ENCODE results near the gene ACKR2. TPM values are rescaled to one million over a fixed set of nuclear protein-coding genes. Genes with fewer than 3 reads are reported as not detected.
"Not testable (repeated sequence)": the region's sequence is repeated elsewhere in the genome, so short reads cannot be mapped to it uniquely, and the experiment has no call there.

The ACKR2 gene
- total RNA-seq, 1 experiment from 2014 or later, result 0.76 TPM

- Histone ChIP-seq H3K79me2 (ENCODE audit: insufficient read depth, low read length) (no peaks in the 10 kb centered on the region), H3K9ac (ENCODE audit: low read length) (peak overlapping the region; percentile 28; the same call in 1 of the 2 replicates), H3K4me1 (ENCODE audit: control insufficient read depth in 1 of 2, insufficient read depth in 2 of 2, low read length in 2 of 2) (peaks cover 0 to 13% of the 10 kb centered on the region in 2 experiments; a peak in 3 of 4 replicates), H3K4me2 (ENCODE audit: low read length) (peak overlapping the region; percentile 93), H3K9me2 (ENCODE audit: insufficient read depth) (no peaks in the 10 kb centered on the region), H4K20me1 (ENCODE audit: insufficient read depth) (no peaks in the 10 kb centered on the region), H2AFZ (ENCODE audit: low read depth, low read length, poor library complexity, severe bottlenecking) (peak overlapping the region; percentile 98), H3K9me3 (ENCODE audit: control insufficient read depth in 1 of 2, insufficient read depth in 1 of 2, low read depth in 1 of 2, low read length in 2 of 2) (no peaks in the 10 kb centered on the region), H3K4me3 (replicated peaks in 1 of 2; ENCODE audit: low read depth in 1 of 2, low read length in 2 of 2) (peak overlapping the region; percentile 42 to 53), H3K27me3 (ENCODE audit: insufficient read depth, low read length) (no peaks in the 10 kb centered on the region), H3K27ac (ENCODE audit: low read depth, low read length) (peak overlapping the region; percentile 30; the same call in 1 of the 2 replicates), H3K36me3 (ENCODE audit: control insufficient read depth in 1 of 2, insufficient read depth in 2 of 2, low read length in 2 of 2) (no peaks in the 10 kb centered on the region)
- peak; percentile 24 for TF ChIP-seq YY1 (IDR thresholded peaks at IDR 0.05; ENCODE audit: extremely low read depth, insufficient replicate concordance, low read depth, low read length)
- TF ChIP-seq, protein P1, sequence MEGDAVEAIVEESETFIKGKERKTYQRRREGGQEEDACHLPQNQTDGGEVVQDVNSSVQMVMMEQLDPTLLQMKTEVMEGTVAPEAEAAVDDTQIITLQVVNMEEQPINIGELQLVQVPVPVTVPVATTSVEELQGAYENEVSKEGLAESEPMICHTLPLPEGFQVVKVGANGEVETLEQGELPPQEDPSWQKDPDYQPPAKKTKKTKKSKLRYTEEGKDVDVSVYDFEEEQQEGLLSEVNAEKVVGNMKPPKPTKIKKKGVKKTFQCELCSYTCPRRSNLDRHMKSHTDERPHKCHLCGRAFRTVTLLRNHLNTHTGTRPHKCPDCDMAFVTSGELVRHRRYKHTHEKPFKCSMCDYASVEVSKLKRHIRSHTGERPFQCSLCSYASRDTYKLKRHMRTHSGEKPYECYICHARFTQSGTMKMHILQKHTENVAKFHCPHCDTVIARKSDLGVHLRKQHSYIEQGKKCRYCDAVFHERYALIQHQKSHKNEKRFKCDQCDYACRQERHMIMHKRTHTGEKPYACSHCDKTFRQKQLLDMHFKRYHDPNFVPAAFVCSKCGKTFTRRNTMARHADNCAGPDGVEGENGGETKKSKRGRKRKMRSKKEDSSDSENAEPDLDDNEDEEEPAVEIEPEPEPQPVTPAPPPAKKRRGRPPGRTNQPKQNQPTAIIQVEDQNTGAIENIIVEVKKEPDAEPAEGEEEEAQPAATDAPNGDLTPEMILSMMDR (IDR thresholded peaks at IDR 0.05 in 2 of 3, conservative IDR thresholded peaks at IDR 0.05 in 1 of 3; ENCODE audit: borderline replicate concordance in 1 of 3, insufficient read depth in 1 of 3, low read depth in 2 of 3, low read length in 2 of 3), result peak; percentile 74 to 86 (median 82)
- TF ChIP-seq POLR2AphosphoS5 (IDR thresholded peaks at IDR 0.05; ENCODE audit: low read depth, low read length), result peak; percentile 56
- peak; percentile 94 for TF ChIP-seq RAD21 (IDR thresholded peaks at IDR 0.05; ENCODE audit: low read depth)
- TF ChIP-seq CBX3 (IDR thresholded peaks at IDR 0.05; ENCODE audit: low read depth), result no peak
- RAD21 ChIA-PET (ENCODE audit: low non-redundant PET in 1 of 2, low total read pairs in 2 of 2, uncharacterized antibody in 2 of 2, unreplicated experiment in 2 of 2), result interaction anchor here in 1 of 2 experiments (0.6 kb wide), 1 partner anchor 992 kb away, joined by 3 read pairs; no protein-coding TSS in a partner anchor
- BruUV-seq (replicated peaks), result no TSS peak
- peak; percentile 55 for DNase-seq (ENCODE audit: low read depth, low spot score)
- intact Hi-C loops (cut with micrococcal nuclease), result loop anchor here (1.0 to 5.0 kb wide), 4 partner anchors 50 to 649 kb away; no protein-coding TSS in a partner anchor
- POLR2A ChIA-PET, result no interaction called here
- CTCF ChIA-PET, result interaction anchor here (1.1 kb wide), 1 partner anchor 50 kb away, joined by 3 read pairs; no protein-coding TSS in a partner anchor
- peak; percentile 99 for ATAC-seq
Observed at GRCh38 chr3:42880601-42881451, 71.6 kb downstream of the ACKR2 start.

- intact Hi-C loops (cut with micrococcal nuclease), result loop anchor here (5.0 kb wide), 2 partner anchors 311 to 651 kb away; no protein-coding TSS in a partner anchor
- H3K27ac ChIP-seq (ENCODE audit: low read depth, low read length); H3K79me2 ChIP-seq (ENCODE audit: insufficient read depth, low read length); RAD21 ChIA-PET (ENCODE audit: low non-redundant PET in 1 of 2, low total read pairs in 2 of 2, uncharacterized antibody in 2 of 2, unreplicated experiment in 2 of 2); H4K20me1 ChIP-seq (ENCODE audit: insufficient read depth); ATAC-seq; H2AFZ ChIP-seq (ENCODE audit: low read depth, low read length, poor library complexity, severe bottlenecking); DNase-seq (ENCODE audit: low read depth, low spot score); CTCF ChIA-PET; H3K4me2 ChIP-seq (ENCODE audit: low read length); H3K36me3 ChIP-seq (ENCODE audit: control insufficient read depth in 1 of 2, insufficient read depth in 2 of 2, low read length in 2 of 2); POLR2A ChIA-PET; BruUV-seq (replicated peaks); H3K9ac ChIP-seq (ENCODE audit: low read length); H3K4me3 ChIP-seq (replicated peaks in 1 of 2; ENCODE audit: low read depth in 1 of 2, low read length in 2 of 2); H3K9me2 ChIP-seq (ENCODE audit: insufficient read depth); H3K27me3 ChIP-seq (ENCODE audit: insufficient read depth, low read length); H3K9me3 ChIP-seq (ENCODE audit: control insufficient read depth in 1 of 2, insufficient read depth in 1 of 2, low read depth in 1 of 2, low read length in 2 of 2): not testable (repeated sequence)
- peaks cover 0 to 13% of the 10 kb centered on the region in 2 experiments; a peak in 3 of 4 replicates for H3K4me1 ChIP-seq (ENCODE audit: control insufficient read depth in 1 of 2, insufficient read depth in 2 of 2, low read length in 2 of 2)
Observed at GRCh38 chr3:42883251-42883930, 74.1 kb downstream of the ACKR2 start.
